Measurements from ENCODE around the gene CTSG. TPM values are rescaled to one million over a fixed set of nuclear protein-coding genes. Genes with fewer than 3 reads are reported as not detected.
A peak's percentile ranks its signal among the peaks of the same experiment; 100 is the strongest.

CTSG gene
- under 1 TPM in 1 of 2 experiments, not detected in 1; 0.35 TPM for total RNA-seq

GRCh38 chr14:24576182-24576581, at the start of gene CTSG:
Gene CTSG (minus strand): TSS chr14:24576250. CDS start chr14:24576223, 27 bp downstream.
- ChIA-PET CTCF (interaction anchor here (0.7 to 0.8 kb wide), 2 partner anchors 103 to 471 kb away, joined by 3 read pairs; no protein-coding TSS in a partner anchor), POLR2A (no interaction called here)
- H3K36me3 Mint-ChIP-seq (ENCODE audit: low read depth): no peaks in the 10 kb centered on the region
- ATAC-seq (no peak), DNase-seq (no peak)
- H3K9me3 Mint-ChIP-seq (ENCODE audit: low read depth): no peaks in the 10 kb centered on the region
- H3K4me3 Mint-ChIP-seq: no peak within 1 kb of the TSS
- H3K27me3 Mint-ChIP-seq: peaks cover 2% of the 10 kb centered on the region
- intact Hi-C loops (cut with DNase I, micrococcal nuclease): no loop called here
- H3K27ac Mint-ChIP-seq: no peak within 1 kb of the TSS
- H3K4me1 Mint-ChIP-seq: no peaks in the 10 kb centered on the region

DNA sequence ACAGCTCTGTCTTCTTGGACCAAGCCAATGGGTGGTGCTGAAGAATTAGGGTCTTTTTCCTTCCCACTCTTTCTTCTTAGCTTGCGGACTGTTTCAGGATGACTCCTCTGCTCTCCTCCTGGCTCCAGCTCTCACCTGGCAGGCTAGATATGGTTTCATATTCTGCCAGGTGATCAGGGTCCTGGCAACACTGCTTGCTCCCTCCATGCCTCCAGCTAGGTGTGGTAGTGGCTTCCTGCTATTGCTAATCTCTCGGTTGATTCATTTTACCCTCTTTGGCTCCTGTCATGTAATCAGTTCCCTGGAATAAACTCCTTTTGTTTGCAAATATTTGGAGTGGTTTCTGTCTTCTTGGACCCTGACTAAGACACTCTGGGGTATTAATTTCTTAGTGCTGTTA, 37.7 kb upstream of the CTSG start:
- Mint-ChIP-seq H3K36me3 (ENCODE audit: low read depth) (no peaks in the 10 kb centered on the region), H3K27ac (no peak overlapping the region), H3K27me3 (no peaks in the 10 kb centered on the region), H3K9me3 (ENCODE audit: low read depth) (no peaks in the 10 kb centered on the region), H3K4me3 (no peak overlapping the region), H3K4me1 (peaks cover 37% of the 10 kb centered on the region)
- intact Hi-C loops (cut with DNase I, micrococcal nuclease): no loop called here
- DNase-seq: no peak
- no peak for ATAC-seq
- ChIA-PET CTCF (no interaction called here), POLR2A (no interaction called here)

DNA sequence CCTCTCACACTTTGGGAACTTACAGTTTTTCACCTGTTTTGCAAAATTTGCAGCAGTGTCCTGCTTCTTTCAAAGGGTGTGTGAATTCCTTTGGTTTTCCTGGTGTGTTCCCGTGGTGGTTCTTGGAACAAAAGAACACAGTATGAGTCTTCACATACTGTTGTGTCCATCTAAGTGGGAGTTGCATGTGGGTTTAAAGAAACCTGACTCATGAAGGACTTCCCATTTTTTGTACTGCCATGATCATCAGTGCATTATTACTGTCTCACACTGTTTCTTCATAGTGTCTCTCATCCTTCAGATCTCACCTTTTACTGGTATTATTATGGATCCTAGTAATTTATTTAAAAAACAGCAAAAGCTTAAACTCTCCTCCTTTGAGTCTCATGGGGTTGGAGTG, 37.2 kb upstream of the CTSG start:
- no peak for DNase-seq
- Mint-ChIP-seq H3K9me3 (ENCODE audit: low read depth) (no peaks in the 10 kb centered on the region), H3K27me3 (no peaks in the 10 kb centered on the region), H3K27ac (no peak overlapping the region), H3K36me3 (ENCODE audit: low read depth) (no peaks in the 10 kb centered on the region), H3K4me3 (no peak overlapping the region), H3K4me1 (peaks cover 41% of the 10 kb centered on the region)
- intact Hi-C loops (cut with DNase I, micrococcal nuclease): no loop called here
- POLR2A ChIA-PET: no interaction called here
- CTCF ChIA-PET: no interaction called here
- ATAC-seq: no peak

DNA sequence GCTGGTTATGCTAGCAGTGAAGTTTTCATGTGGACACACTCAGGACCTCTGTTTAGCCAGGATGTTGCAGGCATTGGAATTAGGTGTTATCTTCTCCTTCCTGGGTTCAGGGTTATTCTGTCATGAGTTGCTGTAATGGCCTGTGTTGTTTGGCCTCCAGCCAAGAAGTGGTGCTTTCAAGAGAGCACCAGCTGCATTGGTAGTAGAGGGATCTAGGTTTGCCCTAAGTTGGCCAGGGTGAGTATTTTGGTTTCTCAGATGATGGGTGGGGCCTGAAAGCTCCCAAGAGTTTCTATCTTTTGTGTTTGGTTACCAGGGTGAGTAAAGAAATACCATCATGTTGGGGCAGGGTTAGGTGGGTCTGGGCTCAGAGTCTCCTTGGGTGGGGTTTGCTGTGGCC, 36.1 kb upstream of the CTSG start:
- Mint-ChIP-seq H3K27me3 (no peaks in the 10 kb centered on the region), H3K9me3 (ENCODE audit: low read depth) (no peaks in the 10 kb centered on the region), H3K4me1 (peaks cover 47% of the 10 kb centered on the region), H3K27ac (no peak overlapping the region), H3K4me3 (no peak overlapping the region), H3K36me3 (ENCODE audit: low read depth) (no peaks in the 10 kb centered on the region)
- ChIA-PET CTCF (interaction anchor here (1.3 kb wide), 1 partner anchor 12 kb away, joined by 3 read pairs; no protein-coding TSS in a partner anchor), POLR2A (no interaction called here)
- intact Hi-C loops (cut with DNase I, micrococcal nuclease): no loop called here
- ATAC-seq: no peak
- DNase-seq: no peak

- DNase-seq (peak; percentile 50), ATAC-seq (peak; percentile 79)
- intact Hi-C loops (cut with DNase I, micrococcal nuclease): loop anchor here (5.0 kb wide), 1 partner anchor 127 kb away; no protein-coding TSS in a partner anchor
- Mint-ChIP-seq H3K4me3 (peak within 1 kb of the TSS; percentile 66), H3K9me3 (ENCODE audit: low read depth) (no peaks in the 10 kb centered on the region), H3K36me3 (ENCODE audit: low read depth) (no peaks in the 10 kb centered on the region), H3K27me3 (no peaks in the 10 kb centered on the region), H3K27ac (peak within 1 kb of the TSS; percentile 55), H3K4me1 (peaks cover 61% of the 10 kb centered on the region)
- POLR2A ChIA-PET: no interaction called here
- CTCF ChIA-PET: interaction anchor here (0.9 to 2.4 kb wide), 3 partner anchors 53 to 69 kb away, joined by 3 to 9 read pairs (median 5); no protein-coding TSS in a partner anchor
Measured at GRCh38 chr14:24609655-24610344, 33.8 kb upstream of the CTSG start, which contains the start of gene GZMH. Gene GZMH (minus strand): TSS chr14:24609685. CDS start chr14:24609613, 72 bp downstream.

DNA sequence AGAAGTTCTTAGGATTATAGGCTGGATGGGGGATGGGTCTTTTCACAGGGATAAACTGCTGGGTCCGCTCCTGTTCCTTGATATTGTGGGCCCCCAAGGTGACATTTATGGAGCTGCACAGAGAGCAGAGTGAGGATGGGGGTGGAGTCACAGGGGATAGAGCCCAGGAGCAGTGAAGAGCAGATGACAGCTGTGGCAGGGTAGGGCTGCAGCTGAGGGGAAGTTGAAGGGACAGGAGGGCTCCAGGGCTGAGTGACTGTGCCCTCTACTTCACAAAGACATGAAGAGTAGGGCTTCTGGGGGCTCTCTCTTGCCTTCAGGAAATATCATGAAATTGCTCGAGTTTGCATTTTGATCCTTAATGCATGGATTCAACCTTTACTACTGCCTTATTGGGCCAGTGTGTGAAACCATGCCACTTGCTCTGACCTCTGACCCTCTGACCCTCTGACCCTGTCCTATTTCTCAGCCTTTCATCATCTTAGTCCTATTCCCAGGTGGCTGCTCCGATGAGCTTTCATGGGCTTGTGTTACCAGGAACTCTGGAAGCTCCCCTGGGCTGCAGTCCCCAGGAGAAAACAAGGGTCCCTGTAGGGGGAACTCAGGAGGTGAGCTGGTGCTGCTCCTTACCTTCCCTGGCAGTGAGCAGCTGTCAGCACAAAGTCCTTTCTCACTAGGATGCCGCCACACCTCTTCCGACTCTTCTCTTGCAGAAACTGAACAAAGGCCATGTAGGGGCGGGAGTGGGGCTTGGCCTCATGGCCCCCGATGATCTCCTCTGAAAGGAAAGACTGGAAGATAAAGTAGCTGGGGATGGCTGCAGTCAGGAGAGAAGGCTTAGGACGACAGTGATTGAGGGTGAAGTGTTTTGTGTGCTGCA, 31.8 kb upstream of the CTSG start:
- ChIA-PET POLR2A (no interaction called here), CTCF (interaction anchor here (0.8 to 2.4 kb wide), 8 partner anchors 13 to 127 kb away, joined by 3 to 9 read pairs (median 4); no protein-coding TSS in a partner anchor)
- DNase-seq (no peak), ATAC-seq (no peak)
- H3K4me1 Mint-ChIP-seq: peaks cover 50% of the 10 kb centered on the region
- no peaks in the 10 kb centered on the region for H3K9me3 Mint-ChIP-seq (ENCODE audit: low read depth)
- no peaks in the 10 kb centered on the region for H3K27me3 Mint-ChIP-seq
- intact Hi-C loops (cut with DNase I, micrococcal nuclease): loop anchor here (5.0 kb wide), 1 partner anchor 126 kb away; no protein-coding TSS in a partner anchor
- no peaks in the 10 kb centered on the region for H3K36me3 Mint-ChIP-seq (ENCODE audit: low read depth)
- H3K27ac Mint-ChIP-seq: peak overlapping the region; percentile 49
- peak overlapping the region; percentile 66 for H3K4me3 Mint-ChIP-seq

- ChIA-PET POLR2A (no interaction called here), CTCF (interaction anchor here (0.7 to 1.8 kb wide), 2 partner anchors 126 to 185 kb away, joined by 3 to 5 read pairs; no protein-coding TSS in a partner anchor)
- ATAC-seq (no peak), DNase-seq (no peak)
- no peaks in the 10 kb centered on the region for H3K36me3 Mint-ChIP-seq (ENCODE audit: low read depth)
- H3K4me3 Mint-ChIP-seq: peak overlapping the region; percentile 66
- intact Hi-C loops (cut with DNase I, micrococcal nuclease): loop anchor here (5.0 kb wide), 1 partner anchor 125 kb away; no protein-coding TSS in a partner anchor
- no peaks in the 10 kb centered on the region for H3K27me3 Mint-ChIP-seq
- peaks cover 43% of the 10 kb centered on the region for H3K4me1 Mint-ChIP-seq
- no peaks in the 10 kb centered on the region for H3K9me3 Mint-ChIP-seq (ENCODE audit: low read depth)
- peak overlapping the region; percentile 49 for H3K27ac Mint-ChIP-seq
Measured at GRCh38 chr14:24607081-24607480, 31.0 kb upstream of the CTSG start.

DNA sequence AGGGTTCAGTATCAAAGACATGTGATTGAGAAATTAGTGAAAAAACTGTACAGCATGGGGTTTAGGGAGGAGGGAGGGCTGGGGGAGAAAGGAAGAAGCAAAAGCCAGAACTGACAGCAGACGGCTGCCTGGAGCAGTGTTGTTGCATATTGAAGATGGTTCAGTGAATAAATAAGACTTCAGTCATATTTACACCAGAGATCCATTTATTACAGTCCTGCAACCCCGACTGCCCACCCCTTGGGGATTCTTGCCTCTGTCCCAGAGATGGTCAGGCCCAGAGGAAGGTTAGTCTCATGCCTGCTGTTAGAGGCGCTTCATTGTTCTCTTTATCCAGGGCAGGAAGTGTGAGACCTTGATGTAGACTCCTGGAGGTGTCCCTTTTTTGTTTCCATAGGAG, 30.2 kb upstream of the CTSG start:
- H3K36me3 Mint-ChIP-seq (ENCODE audit: low read depth): no peaks in the 10 kb centered on the region
- intact Hi-C loops (cut with DNase I, micrococcal nuclease): loop anchor here (5.0 kb wide), 1 partner anchor 124 kb away; no protein-coding TSS in a partner anchor
- ATAC-seq (no peak), DNase-seq (no peak)
- no peaks in the 10 kb centered on the region for H3K9me3 Mint-ChIP-seq (ENCODE audit: low read depth)
- peak overlapping the region; percentile 87 for H3K27ac Mint-ChIP-seq
- POLR2A ChIA-PET: no interaction called here
- CTCF ChIA-PET: interaction anchor here (0.6 to 1.8 kb wide), 16 partner anchors 8 to 125 kb away, joined by 3 to 17 read pairs (median 4); partner anchors contain the start of gene GZMB
- peak overlapping the region; percentile 66 for H3K4me3 Mint-ChIP-seq
- H3K27me3 Mint-ChIP-seq: no peaks in the 10 kb centered on the region
- H3K4me1 Mint-ChIP-seq: peaks cover 40% of the 10 kb centered on the region

DNA sequence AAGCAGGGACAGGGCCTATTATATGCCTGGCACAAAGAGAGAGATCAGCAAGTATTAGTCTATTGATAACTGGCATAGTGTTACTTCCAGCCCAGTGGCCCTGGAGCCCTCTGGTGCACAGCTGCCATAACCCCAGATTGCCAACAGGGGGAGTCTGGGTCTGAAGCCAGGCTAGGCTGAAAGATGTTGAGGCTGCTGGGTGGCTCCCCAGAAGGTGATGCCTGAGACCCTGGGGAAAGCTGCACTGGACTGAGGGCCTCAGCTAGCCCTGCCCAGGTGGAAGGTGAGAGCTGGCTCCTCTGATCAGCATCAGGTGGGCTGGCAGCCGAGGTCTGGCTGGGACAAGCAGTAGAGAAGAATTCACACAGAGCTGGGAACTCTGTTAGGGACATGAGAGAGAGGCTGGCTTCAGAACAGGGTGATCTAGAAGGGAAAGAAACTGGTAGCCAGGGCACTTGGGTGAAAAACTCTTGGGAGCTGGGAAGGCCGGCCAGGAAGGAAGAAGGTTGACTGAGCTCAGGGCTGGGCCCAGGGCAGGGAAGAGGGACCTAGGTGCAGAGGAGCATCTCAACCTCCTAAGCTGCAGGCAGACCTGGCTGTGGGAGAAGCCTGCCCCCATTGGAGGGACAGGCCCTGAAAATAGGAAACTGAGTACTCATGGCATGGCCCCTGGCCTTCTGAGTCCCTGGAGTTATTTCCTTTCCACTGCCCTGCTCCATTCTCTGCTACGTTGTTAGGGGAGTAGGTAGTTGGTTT, 29.6 kb upstream of the CTSG start:
- ChIA-PET POLR2A (no interaction called here), CTCF (interaction anchor here (0.6 to 1.8 kb wide), 22 partner anchors 9 to 156 kb away, joined by 3 to 17 read pairs (median 4); partner anchors contain the start of gene GZMB)
- DNase-seq (peak; percentile 83), ATAC-seq (peak; percentile 87)
- intact Hi-C loops (cut with DNase I, micrococcal nuclease): loop anchor here (1.0 to 5.0 kb wide), 3 partner anchors 25 to 123 kb away; no protein-coding TSS in a partner anchor
- Mint-ChIP-seq H3K36me3 (ENCODE audit: low read depth) (no peaks in the 10 kb centered on the region), H3K27me3 (no peaks in the 10 kb centered on the region), H3K4me3 (peak overlapping the region; percentile 66), H3K27ac (peak overlapping the region; percentile 87), H3K4me1 (peaks cover 40% of the 10 kb centered on the region), H3K9me3 (ENCODE audit: low read depth) (no peaks in the 10 kb centered on the region)

- DNase-seq (no peak), ATAC-seq (no peak)
- Mint-ChIP-seq H3K36me3 (ENCODE audit: low read depth) (peaks cover 5% of the 10 kb centered on the region), H3K4me3 (no peak overlapping the region), H3K27ac (no peak overlapping the region), H3K27me3 (peaks cover 3% of the 10 kb centered on the region), H3K9me3 (ENCODE audit: low read depth) (peaks cover 31% of the 10 kb centered on the region), H3K4me1 (peaks cover 5% of the 10 kb centered on the region)
- ChIA-PET POLR2A (no interaction called here), CTCF (interaction anchor here (1.2 kb wide), 1 partner anchor 9 kb away, joined by 5 read pairs; no protein-coding TSS in a partner anchor)
- intact Hi-C loops (cut with DNase I, micrococcal nuclease): loop anchor here in 1 of 2 experiments (10.0 kb wide), 1 partner anchor 397 kb away; no protein-coding TSS in a partner anchor
Measured at GRCh38 chr14:24597403-24597802, 21.4 kb upstream of the CTSG start.

All from activated CD4-positive, alpha-beta T cell treated with anti-CD3 and anti-CD28 coated beads for 36 hours (primary cell).